H1 (cell line): Measurements from ENCODE around the gene OR2AJ1. TPM values are rescaled to one million over a fixed set of nuclear protein-coding genes. Genes with fewer than 3 reads are reported as not detected.

Experiments used
- BCL11A ChIP-seq, 2 experiments: IDR thresholded peaks; one replicate each; pipeline ENCODE4 v1.6.1; 2011; ENCODE audit warnings: low read depth in 2 of 2, low read length in 2 of 2, mild to moderate bottlenecking in 2 of 2
- CTBP2 ChIP-seq: IDR thresholded peaks from 2 replicates; pipeline ENCODE4 v1.7.0; 2011; ENCODE audit warnings: borderline replicate concordance, mild to moderate bottlenecking, moderate library complexity, mixed read lengths, low read length; ENCODE audit not compliant: insufficient read depth, insufficient read length
- RFX5 ChIP-seq: IDR thresholded peaks from 2 replicates; pipeline ENCODE4 v1.6.1; 2011; ENCODE audit warnings: low read depth, low read length, improper control_type of control experiment, borderline replicate concordance
- SUZ12 ChIP-seq: fragments of 200-600 bp; sonication (generic); IDR thresholded peaks from 2 replicates; pipeline ENCODE4 v1.6.1; 2012; ENCODE audit warnings: mild to moderate bottlenecking, inconsistent platforms, low read length, moderate library complexity, mixed read lengths
- polyA plus RNA-seq, 7 experiments: library from polyadenylated mRNA; depleted of rRNA in 3 of 7; stranded (reverse) in 5 of 7; unstranded in 2 of 7; fragments of >200 nt in 5 of 7; fragments of 200-250 nt in 2 of 7; gene quantifications; 1 replicate in 5 of 7; 2 replicates in 1 of 7; 4 replicates in 1 of 7; pipeline versions ENCODE4 v1.2.1 to v1.2.3, GENCODE V29; 2011 to 2013; ENCODE audit warnings: missing spikeins in 2 of 7, mixed read lengths in 2 of 7
- total RNA-seq: library from RNA; stranded (reverse); fragmentation: NEBNext Ultra II Directional; extraction: Animal tissue kit (Norgen Biotek cat#: 25700); gene quantifications from 2 replicates; pipeline ENCODE4 v1.2.1, GENCODE V29; 2021
- TF ChIP-seq, protein P1 (sequence below): IDR thresholded peaks from 2 replicates; pipeline ENCODE4 v1.6.1; 2012; ENCODE audit warnings: low read length, inconsistent platforms

The OR2AJ1 gene
- total and polyA plus RNA-seq, 2 of the 8 experiments (the other 6 are each of a cell fraction or from before 2014, with no cell fraction given), result not detected

DNA sequence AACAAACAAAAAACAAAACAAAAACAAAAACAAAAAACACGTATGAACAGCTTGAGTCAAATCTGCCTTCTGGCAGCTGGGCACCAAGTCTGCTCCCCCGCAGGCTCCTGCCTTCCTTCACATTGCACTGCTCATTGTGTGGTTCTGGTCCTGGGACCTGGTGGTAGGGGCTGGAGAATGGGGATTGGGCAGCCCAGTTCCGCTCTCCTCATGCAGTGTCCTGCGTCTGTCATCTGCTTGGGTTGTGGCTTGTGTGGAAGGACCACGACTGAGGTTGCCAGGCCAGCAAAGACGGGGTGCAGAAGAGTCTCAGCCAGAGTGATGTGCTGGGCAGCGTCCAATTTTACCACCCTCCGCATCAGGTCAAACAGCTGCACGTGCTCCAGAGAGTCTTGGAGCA lies 11.1 kb downstream of the OR2AJ1 start (continued):
- TF ChIP-seq, protein P1, sequence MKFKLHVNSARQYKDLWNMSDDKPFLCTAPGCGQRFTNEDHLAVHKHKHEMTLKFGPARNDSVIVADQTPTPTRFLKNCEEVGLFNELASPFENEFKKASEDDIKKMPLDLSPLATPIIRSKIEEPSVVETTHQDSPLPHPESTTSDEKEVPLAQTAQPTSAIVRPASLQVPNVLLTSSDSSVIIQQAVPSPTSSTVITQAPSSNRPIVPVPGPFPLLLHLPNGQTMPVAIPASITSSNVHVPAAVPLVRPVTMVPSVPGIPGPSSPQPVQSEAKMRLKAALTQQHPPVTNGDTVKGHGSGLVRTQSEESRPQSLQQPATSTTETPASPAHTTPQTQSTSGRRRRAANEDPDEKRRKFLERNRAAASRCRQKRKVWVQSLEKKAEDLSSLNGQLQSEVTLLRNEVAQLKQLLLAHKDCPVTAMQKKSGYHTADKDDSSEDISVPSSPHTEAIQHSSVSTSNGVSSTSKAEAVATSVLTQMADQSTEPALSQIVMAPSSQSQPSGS, result no peak
- TF ChIP-seq SUZ12 (no peak), CTBP2 (no peak), BCL11A (IDR thresholded peaks at IDR 0.05; ENCODE audit: low read depth in 2 of 2, low read length in 2 of 2) (no peak), RFX5 (no peak)
